GM23338 (cell line): ENCODE data around the gene ARL15.

Source experiments
- CREB1 ChIP-seq: fragments of 250-450 bp; sonication (Bioruptor Pico); IDR thresholded peaks from 2 replicates; pipeline ENCODE4 v1.5.0; 2020; ENCODE audit warnings: low read depth, mild to moderate bottlenecking, moderate library complexity
- ETS1 ChIP-seq: IDR thresholded peaks from 2 replicates; pipeline ENCODE4 v1.6.1; 2016; ENCODE audit warnings: antibody characterized with exemption
- EZH2 ChIP-seq: fragments of 200-600 bp; sonication (generic); IDR thresholded peaks from one replicate; pipeline ENCODE4 v1.8.0; 2017; ENCODE audit warnings: antibody characterized with exemption, mild to moderate bottlenecking, low read depth; ENCODE audit not compliant: unreplicated experiment
- EZH2phosphoT487 ChIP-seq: fragments of 200-600 bp; sonication (generic); IDR thresholded peaks from one replicate; pipeline ENCODE4 v1.8.1; 2018; ENCODE audit warnings: antibody characterized with exemption; ENCODE audit not compliant: unreplicated experiment
- JUNB ChIP-seq: IDR thresholded peaks from one replicate; pipeline ENCODE4 v1.6.1; 2016; ENCODE audit warnings: antibody characterized with exemption; ENCODE audit not compliant: unreplicated experiment
- NANOG ChIP-seq: IDR thresholded peaks from 2 replicates; pipeline ENCODE4 v1.6.1; 2016; ENCODE audit warnings: antibody characterized with exemption, borderline replicate concordance
- POLR2AphosphoS5 ChIP-seq: IDR thresholded peaks from 2 replicates; pipeline ENCODE4 v1.6.1; 2016; ENCODE audit warnings: antibody characterized with exemption, low read depth
- STAT1 ChIP-seq: IDR thresholded peaks from one replicate; pipeline ENCODE4 v1.6.1; 2016; ENCODE audit warnings: antibody characterized with exemption; ENCODE audit not compliant: unreplicated experiment
- ZNF114 ChIP-seq: fragments of 250-450 bp; sonication (Bioruptor Pico); IDR thresholded peaks from 2 replicates; pipeline ENCODE4 v1.5.0; 2020; ENCODE audit warnings: mild to moderate bottlenecking, moderate library complexity
- TF ChIP-seq, protein P1 (sequence below), 2 experiments: fragments of 200-600 bp in 1 of 2; sonication (generic) in 1 of 2; conservative IDR thresholded peaks; 2 replicates each; pipeline versions ENCODE4 v1.5.1 to v1.6.1; 2016 to 2017; ENCODE audit warnings: antibody characterized with exemption in 2 of 2, low read depth in 2 of 2, mild to moderate bottlenecking in 2 of 2, moderate library complexity in 1 of 2
- TF ChIP-seq, protein P2 (sequence below): IDR thresholded peaks from one replicate; pipeline ENCODE4 v1.6.1; 2018; ENCODE audit warnings: antibody characterized with exemption; ENCODE audit not compliant: unreplicated experiment

GRCh38 chr5:54251981-54252380 is 58.4 kb downstream of the ARL15 start:
- TF ChIP-seq, protein P1, sequence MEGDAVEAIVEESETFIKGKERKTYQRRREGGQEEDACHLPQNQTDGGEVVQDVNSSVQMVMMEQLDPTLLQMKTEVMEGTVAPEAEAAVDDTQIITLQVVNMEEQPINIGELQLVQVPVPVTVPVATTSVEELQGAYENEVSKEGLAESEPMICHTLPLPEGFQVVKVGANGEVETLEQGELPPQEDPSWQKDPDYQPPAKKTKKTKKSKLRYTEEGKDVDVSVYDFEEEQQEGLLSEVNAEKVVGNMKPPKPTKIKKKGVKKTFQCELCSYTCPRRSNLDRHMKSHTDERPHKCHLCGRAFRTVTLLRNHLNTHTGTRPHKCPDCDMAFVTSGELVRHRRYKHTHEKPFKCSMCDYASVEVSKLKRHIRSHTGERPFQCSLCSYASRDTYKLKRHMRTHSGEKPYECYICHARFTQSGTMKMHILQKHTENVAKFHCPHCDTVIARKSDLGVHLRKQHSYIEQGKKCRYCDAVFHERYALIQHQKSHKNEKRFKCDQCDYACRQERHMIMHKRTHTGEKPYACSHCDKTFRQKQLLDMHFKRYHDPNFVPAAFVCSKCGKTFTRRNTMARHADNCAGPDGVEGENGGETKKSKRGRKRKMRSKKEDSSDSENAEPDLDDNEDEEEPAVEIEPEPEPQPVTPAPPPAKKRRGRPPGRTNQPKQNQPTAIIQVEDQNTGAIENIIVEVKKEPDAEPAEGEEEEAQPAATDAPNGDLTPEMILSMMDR (conservative IDR thresholded peaks at IDR 0.05; ENCODE audit: low read depth in 2 of 2), result no peak
- TF ChIP-seq, protein P2, sequence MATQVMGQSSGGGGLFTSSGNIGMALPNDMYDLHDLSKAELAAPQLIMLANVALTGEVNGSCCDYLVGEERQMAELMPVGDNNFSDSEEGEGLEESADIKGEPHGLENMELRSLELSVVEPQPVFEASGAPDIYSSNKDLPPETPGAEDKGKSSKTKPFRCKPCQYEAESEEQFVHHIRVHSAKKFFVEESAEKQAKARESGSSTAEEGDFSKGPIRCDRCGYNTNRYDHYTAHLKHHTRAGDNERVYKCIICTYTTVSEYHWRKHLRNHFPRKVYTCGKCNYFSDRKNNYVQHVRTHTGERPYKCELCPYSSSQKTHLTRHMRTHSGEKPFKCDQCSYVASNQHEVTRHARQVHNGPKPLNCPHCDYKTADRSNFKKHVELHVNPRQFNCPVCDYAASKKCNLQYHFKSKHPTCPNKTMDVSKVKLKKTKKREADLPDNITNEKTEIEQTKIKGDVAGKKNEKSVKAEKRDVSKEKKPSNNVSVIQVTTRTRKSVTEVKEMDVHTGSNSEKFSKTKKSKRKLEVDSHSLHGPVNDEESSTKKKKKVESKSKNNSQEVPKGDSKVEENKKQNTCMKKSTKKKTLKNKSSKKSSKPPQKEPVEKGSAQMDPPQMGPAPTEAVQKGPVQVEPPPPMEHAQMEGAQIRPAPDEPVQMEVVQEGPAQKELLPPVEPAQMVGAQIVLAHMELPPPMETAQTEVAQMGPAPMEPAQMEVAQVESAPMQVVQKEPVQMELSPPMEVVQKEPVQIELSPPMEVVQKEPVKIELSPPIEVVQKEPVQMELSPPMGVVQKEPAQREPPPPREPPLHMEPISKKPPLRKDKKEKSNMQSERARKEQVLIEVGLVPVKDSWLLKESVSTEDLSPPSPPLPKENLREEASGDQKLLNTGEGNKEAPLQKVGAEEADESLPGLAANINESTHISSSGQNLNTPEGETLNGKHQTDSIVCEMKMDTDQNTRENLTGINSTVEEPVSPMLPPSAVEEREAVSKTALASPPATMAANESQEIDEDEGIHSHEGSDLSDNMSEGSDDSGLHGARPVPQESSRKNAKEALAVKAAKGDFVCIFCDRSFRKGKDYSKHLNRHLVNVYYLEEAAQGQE, result no peak
- TF ChIP-seq EZH2 (no peak), CREB1 (CRISPR knock-in tag) (no peak), POLR2AphosphoS5 (no peak), STAT1 (no peak), EZH2phosphoT487 (no peak), JUNB (no peak), ETS1 (no peak), NANOG (no peak), ZNF114 (CRISPR knock-in tag) (no peak)
